ENCODE data around the gene PPAN.

DNA sequence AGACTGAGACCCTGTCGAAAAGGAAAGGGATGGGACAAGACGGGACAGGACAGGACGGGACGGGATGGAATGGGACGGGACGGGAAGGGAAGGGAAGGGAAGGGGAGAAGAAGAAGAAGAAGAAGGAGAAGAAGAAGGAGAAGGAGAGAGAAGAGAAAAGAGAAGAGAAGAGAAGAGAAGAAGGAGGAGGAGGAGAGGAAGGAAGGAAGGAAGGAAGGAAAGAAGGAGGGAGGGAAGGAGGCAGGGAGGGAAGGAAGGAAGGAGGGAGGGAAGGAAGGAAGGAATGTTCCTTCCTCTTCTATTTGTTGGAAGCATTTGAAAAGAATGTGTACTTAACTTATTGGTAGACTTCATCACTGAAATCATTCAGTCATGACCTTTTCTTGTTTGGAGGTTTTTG, 29.6 kb upstream of the PPAN start:
- TF ChIP-seq CTCF (conservative IDR thresholded peaks at IDR 0.05) (no peak), ZFX (IDR thresholded peaks at IDR 0.05) (no peak)
